Measurements from ENCODE around the gene ZNF396. TPM values are rescaled to one million over a fixed set of nuclear protein-coding genes. Genes with fewer than 3 reads are reported as not detected.
A peak's percentile ranks its signal among the peaks of the same experiment; 100 is the strongest.

The ZNF396 gene
- total RNA-seq, 1 experiment from 2014 or later: 1.0 TPM

- H3K9me3 Mint-ChIP-seq: no peaks in the 10 kb centered on the region
- ATAC-seq (no peak), DNase-seq (ENCODE audit: low spot score) (no peak)
- H3K4me3 Mint-ChIP-seq: no peak overlapping the region
- ChIA-PET POLR2A (no interaction called here), CTCF (no interaction called here)
- peaks cover 9% of the 10 kb centered on the region for H3K4me1 Mint-ChIP-seq
- no peaks in the 10 kb centered on the region for H3K27me3 Mint-ChIP-seq (ENCODE audit: low read depth)
- H3K27ac Mint-ChIP-seq: no peak overlapping the region
- TF ChIP-seq, protein P1, sequence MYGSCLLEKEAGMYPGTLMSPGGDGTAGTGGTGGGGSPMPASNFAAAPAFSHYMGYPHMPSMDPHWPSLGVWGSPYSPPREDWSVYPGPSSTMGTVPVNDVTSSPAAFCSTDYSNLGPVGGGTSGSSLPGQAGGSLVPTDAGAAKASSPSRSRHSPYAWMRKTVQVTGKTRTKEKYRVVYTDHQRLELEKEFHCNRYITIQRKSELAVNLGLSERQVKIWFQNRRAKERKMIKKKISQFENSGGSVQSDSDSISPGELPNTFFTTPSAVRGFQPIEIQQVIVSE (CRISPR knock-in tag; IDR thresholded peaks at IDR 0.05; ENCODE audit: borderline replicate concordance): no peak
- TF ChIP-seq PRRX2 (CRISPR knock-in tag; IDR thresholded peaks at IDR 0.05) (no peak), CBFB (CRISPR knock-in tag; IDR thresholded peaks at IDR 0.05; ENCODE audit: low read depth) (no peak), ZNF423 (CRISPR knock-in tag; IDR thresholded peaks at IDR 0.05) (no peak), ZNF138 (CRISPR knock-in tag; conservative IDR thresholded peaks at IDR 0.05) (no peak), ATF2 (CRISPR knock-in tag; IDR thresholded peaks at IDR 0.05; ENCODE audit: borderline replicate concordance, low read depth) (no peak), ETV6 (CRISPR knock-in tag; IDR thresholded peaks at IDR 0.05) (no peak), NR3C1 (CRISPR knock-in tag; conservative IDR thresholded peaks at IDR 0.05; ENCODE audit: low read depth) (no peak)
- H3K36me3 Mint-ChIP-seq: peaks cover 11% of the 10 kb centered on the region
These were observed 48.3 kb downstream of the ZNF396 start for GRCh38 chr18:35328868-35329267.

DNA sequence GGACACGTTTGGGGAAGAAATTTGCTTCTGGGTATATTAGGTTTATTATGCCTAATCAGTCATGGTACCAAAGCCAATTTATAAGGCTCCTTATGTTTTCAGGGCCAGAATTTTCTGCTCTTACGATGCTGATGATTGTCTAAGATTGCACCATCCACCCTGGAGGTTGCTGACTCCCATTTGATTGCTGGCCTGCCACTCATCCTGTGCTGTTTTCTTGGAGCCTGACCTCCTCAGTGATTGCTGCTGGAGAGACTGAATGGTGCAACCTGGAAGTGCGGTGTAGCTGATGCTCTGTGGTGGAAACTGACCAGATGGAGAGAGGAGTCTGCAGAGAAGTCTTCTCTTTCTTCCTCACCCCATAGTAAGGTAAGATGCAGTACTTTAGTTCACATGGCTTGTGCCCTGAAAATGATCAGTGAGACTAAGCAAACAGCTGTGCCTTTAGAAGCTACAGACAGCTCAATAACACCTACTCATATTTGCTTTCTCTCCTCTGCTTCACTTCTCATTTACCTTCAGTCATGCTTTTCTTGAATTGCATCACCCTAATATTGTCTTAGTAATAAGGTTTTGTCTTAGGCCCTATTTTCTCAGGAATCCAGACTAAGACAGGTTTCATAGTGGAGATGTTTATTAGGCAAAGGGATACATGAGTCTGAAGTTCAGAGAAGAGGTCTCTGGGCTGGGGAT lies 50.3 kb downstream of the ZNF396 start:
- ATAC-seq (peak; percentile 22; the same call in 1 of the 2 replicates), DNase-seq (ENCODE audit: low spot score) (no peak)
- H3K36me3 Mint-ChIP-seq: no peaks in the 10 kb centered on the region
- H3K4me3 Mint-ChIP-seq: no peak overlapping the region
- peaks cover 4% of the 10 kb centered on the region for H3K27me3 Mint-ChIP-seq (ENCODE audit: low read depth)
- H3K9me3 Mint-ChIP-seq: no peaks in the 10 kb centered on the region
- CTCF ChIA-PET: no interaction called here
- peaks cover 9% of the 10 kb centered on the region for H3K4me1 Mint-ChIP-seq
- POLR2A ChIA-PET: interaction anchor here (0.9 kb wide), 1 partner anchor 86 kb away, joined by 3 read pairs; the partner anchor contains the start of gene ZNF397
- H3K27ac Mint-ChIP-seq: no peak overlapping the region
- TF ChIP-seq ZNF232 (CRISPR knock-in tag; IDR thresholded peaks at IDR 0.05) (no peak), ZNF121 (CRISPR knock-in tag; IDR thresholded peaks at IDR 0.05) (no peak), HMGXB4 (CRISPR knock-in tag; IDR thresholded peaks at IDR 0.05) (no peak), ESRRA (CRISPR knock-in tag; IDR thresholded peaks at IDR 0.05; ENCODE audit: borderline replicate concordance) (no peak), FOXP4 (CRISPR knock-in tag; IDR thresholded peaks at IDR 0.05) (no peak), KAT7 (CRISPR knock-in tag; IDR thresholded peaks at IDR 0.05; ENCODE audit: borderline replicate concordance) (no peak)
- TF ChIP-seq, protein P2, sequence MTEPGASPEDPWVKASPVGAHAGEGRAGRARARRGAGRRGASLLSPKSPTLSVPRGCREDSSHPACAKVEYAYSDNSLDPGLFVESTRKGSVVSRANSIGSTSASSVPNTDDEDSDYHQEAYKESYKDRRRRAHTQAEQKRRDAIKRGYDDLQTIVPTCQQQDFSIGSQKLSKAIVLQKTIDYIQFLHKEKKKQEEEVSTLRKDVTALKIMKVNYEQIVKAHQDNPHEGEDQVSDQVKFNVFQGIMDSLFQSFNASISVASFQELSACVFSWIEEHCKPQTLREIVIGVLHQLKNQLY (CRISPR knock-in tag; IDR thresholded peaks at IDR 0.05): no peak
- TF ChIP-seq, protein P3, sequence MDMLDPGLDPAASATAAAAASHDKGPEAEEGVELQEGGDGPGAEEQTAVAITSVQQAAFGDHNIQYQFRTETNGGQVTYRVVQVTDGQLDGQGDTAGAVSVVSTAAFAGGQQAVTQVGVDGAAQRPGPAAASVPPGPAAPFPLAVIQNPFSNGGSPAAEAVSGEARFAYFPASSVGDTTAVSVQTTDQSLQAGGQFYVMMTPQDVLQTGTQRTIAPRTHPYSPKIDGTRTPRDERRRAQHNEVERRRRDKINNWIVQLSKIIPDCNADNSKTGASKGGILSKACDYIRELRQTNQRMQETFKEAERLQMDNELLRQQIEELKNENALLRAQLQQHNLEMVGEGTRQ (CRISPR knock-in tag; IDR thresholded peaks at IDR 0.05): no peak
- TF ChIP-seq, protein P4, sequence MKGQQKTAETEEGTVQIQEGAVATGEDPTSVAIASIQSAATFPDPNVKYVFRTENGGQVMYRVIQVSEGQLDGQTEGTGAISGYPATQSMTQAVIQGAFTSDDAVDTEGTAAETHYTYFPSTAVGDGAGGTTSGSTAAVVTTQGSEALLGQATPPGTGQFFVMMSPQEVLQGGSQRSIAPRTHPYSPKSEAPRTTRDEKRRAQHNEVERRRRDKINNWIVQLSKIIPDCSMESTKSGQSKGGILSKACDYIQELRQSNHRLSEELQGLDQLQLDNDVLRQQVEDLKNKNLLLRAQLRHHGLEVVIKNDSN (CRISPR knock-in tag; IDR thresholded peaks at IDR 0.05): no peak
- TF ChIP-seq, protein P5, sequence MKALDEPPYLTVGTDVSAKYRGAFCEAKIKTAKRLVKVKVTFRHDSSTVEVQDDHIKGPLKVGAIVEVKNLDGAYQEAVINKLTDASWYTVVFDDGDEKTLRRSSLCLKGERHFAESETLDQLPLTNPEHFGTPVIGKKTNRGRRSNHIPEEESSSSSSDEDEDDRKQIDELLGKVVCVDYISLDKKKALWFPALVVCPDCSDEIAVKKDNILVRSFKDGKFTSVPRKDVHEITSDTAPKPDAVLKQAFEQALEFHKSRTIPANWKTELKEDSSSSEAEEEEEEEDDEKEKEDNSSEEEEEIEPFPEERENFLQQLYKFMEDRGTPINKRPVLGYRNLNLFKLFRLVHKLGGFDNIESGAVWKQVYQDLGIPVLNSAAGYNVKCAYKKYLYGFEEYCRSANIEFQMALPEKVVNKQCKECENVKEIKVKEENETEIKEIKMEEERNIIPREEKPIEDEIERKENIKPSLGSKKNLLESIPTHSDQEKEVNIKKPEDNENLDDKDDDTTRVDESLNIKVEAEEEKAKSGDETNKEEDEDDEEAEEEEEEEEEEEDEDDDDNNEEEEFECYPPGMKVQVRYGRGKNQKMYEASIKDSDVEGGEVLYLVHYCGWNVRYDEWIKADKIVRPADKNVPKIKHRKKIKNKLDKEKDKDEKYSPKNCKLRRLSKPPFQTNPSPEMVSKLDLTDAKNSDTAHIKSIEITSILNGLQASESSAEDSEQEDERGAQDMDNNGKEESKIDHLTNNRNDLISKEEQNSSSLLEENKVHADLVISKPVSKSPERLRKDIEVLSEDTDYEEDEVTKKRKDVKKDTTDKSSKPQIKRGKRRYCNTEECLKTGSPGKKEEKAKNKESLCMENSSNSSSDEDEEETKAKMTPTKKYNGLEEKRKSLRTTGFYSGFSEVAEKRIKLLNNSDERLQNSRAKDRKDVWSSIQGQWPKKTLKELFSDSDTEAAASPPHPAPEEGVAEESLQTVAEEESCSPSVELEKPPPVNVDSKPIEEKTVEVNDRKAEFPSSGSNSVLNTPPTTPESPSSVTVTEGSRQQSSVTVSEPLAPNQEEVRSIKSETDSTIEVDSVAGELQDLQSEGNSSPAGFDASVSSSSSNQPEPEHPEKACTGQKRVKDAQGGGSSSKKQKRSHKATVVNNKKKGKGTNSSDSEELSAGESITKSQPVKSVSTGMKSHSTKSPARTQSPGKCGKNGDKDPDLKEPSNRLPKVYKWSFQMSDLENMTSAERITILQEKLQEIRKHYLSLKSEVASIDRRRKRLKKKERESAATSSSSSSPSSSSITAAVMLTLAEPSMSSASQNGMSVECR (CRISPR knock-in tag; IDR thresholded peaks at IDR 0.05; ENCODE audit: borderline replicate concordance): no peak
- TF ChIP-seq, protein P6, sequence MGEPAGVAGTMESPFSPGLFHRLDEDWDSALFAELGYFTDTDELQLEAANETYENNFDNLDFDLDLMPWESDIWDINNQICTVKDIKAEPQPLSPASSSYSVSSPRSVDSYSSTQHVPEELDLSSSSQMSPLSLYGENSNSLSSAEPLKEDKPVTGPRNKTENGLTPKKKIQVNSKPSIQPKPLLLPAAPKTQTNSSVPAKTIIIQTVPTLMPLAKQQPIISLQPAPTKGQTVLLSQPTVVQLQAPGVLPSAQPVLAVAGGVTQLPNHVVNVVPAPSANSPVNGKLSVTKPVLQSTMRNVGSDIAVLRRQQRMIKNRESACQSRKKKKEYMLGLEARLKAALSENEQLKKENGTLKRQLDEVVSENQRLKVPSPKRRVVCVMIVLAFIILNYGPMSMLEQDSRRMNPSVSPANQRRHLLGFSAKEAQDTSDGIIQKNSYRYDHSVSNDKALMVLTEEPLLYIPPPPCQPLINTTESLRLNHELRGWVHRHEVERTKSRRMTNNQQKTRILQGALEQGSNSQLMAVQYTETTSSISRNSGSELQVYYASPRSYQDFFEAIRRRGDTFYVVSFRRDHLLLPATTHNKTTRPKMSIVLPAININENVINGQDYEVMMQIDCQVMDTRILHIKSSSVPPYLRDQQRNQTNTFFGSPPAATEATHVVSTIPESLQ (CRISPR knock-in tag; IDR thresholded peaks at IDR 0.05): no peak
